GM10266 (cell line): ENCODE data around the gene MARCHF7.
"Not testable (repeated sequence)": the region's sequence is repeated elsewhere in the genome, so short reads cannot be mapped to it uniquely, and the experiment has no call there.

ENCODE experiments used
- DNase-seq: peaks from one replicate; pipeline ENCODE4 v3.0.0; 2012; ENCODE audit errors: extremely low spot score
- CTCF ChIP-seq: IDR thresholded peaks from 2 replicates; pipeline ENCODE4 v1.5.1; 2012; ENCODE audit warnings: mild to moderate bottlenecking, low read depth; ENCODE audit not compliant: control insufficient read depth, insufficient read depth; ENCODE audit errors: missing control alignments

The MARCHF7 gene

GRCh38 chr2:159720676-159721075 is 8.4 kb downstream of the MARCHF7 start:
- no peak for DNase-seq
- TF ChIP-seq CTCF = no peak

GRCh38 chr2:159722580-159722979 is 10.3 kb downstream of the MARCHF7 start:
- DNase-seq = no peak
- TF ChIP-seq CTCF = no peak

DNA sequence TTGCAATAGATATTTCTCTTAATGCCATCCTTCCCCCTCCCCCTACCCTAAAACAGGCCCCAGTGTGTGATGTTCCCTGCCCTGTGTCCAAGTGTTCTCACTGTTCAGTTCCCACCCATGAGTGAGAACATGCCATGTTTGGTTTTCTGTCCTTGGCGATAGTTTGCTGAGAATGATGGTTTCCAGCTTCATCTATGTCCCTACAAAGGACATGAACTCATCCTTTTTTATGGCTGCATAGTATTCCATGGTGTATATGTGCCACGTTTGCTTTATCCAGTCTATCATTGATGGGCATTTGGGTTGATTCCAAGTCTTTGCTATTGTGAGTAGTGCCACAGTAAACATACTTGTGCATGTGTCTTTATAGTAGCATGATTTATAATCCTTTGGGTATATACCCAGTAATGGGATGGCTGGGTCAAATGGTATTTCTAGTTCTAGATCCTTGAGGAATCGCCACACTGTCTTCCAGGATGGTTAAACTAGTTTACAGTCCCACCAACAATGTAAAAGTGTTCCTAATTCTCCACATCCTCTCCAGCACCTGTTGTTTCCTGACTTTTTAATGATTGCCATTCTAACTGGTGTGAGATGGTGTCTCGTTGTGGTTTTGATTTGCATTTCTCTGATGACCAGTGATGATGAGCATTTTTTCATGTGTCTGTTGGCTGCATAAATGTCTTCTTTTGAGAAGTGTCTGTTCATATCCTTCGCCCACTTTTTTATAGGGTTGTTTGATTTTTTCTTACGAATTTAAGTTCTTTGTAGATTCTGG is 12.7 kb downstream of the MARCHF7 start:
- not testable (repeated sequence) for DNase-seq

DNA sequence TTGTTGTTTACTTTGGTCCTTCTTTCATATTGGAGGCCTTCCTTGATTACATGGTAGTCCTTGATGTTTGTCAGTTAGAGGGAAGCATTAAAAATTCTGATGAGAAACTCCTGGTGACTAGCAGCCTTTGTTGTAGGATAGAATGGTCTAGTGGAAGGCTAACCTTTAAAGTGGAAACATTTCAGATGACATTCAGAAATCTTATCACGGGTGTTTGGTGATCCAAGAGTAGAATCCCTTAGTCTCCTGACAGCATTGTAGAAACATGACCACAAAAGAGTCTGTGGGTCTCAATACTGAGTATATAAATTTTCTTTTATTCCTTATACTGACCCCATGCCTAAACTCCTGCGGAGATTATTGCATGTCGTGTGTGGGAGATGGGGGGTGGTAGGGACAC is 13.4 kb downstream of the MARCHF7 start:
- DNase-seq = no peak
- TF ChIP-seq CTCF = no peak

GRCh38 chr2:159728629-159729028 is 16.3 kb downstream of the MARCHF7 start:
- DNase-seq = no peak
- TF ChIP-seq CTCF = no peak

- no peak for DNase-seq
- no peak for TF ChIP-seq CTCF
Observed at GRCh38 chr2:159735648-159736047, 23.3 kb downstream of the MARCHF7 start.

DNA sequence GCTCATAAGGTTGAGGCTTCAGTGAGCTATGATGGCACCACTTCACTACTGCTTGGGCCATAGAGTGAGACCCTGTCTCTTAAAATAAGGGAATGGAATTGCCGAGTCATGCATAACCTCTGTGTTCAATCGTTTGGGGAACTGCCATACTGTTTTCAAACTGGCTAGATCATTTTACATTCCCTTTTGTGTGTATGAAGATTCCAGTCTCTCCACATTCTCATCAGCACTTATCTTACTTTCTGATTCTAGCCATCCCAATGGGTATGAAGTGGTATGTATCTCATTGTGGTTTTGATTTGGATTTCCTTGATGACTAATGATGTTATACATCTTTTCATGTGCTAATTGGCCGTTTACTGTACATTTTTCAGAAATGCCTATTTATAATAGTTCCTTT is 23.7 kb downstream of the MARCHF7 start:
- no peak for DNase-seq
- TF ChIP-seq CTCF = no peak
